HepG2 (cell line): ENCODE measurements around the gene METRN. TPM values are rescaled to one million over a fixed set of nuclear protein-coding genes. Genes with fewer than 3 reads are reported as not detected.

ENCODE experiments used
- CEBPZ ChIP-seq: IDR thresholded peaks from 2 replicates; pipeline ENCODE4 v1.6.1; 2012; ENCODE audit warnings: low read length, improper control_type of control experiment
- HNF1B ChIP-seq: sonication (generic); formaldehyde crosslinking; IDR thresholded peaks from 2 replicates; pipeline ENCODE4 v1.5.1; 2020; ENCODE audit warnings: mild to moderate bottlenecking, moderate library complexity, missing genetic modification reagents
- NR0B2 ChIP-seq: sonication (generic); formaldehyde crosslinking; IDR thresholded peaks from 2 replicates; pipeline ENCODE4 v1.4.0; 2020; ENCODE audit warnings: mild to moderate bottlenecking, missing genetic modification reagents
- PHF21A ChIP-seq: sonication (generic); formaldehyde crosslinking; IDR thresholded peaks from 2 replicates; pipeline ENCODE4 v1.5.0; 2020; ENCODE audit warnings: mild to moderate bottlenecking, missing genetic modification reagents
- ZBTB34 ChIP-seq: sonication (generic); formaldehyde crosslinking; IDR thresholded peaks from 2 replicates; pipeline ENCODE4 v1.8.0; 2022; ENCODE audit warnings: mild to moderate bottlenecking, missing genetic modification reagents
- ZNF644 ChIP-seq: IDR thresholded peaks from 2 replicates; pipeline ENCODE4 v1.6.1; 2016; ENCODE audit warnings: low read depth
- polyA plus RNA-seq, 8 experiments: library from polyadenylated mRNA; depleted of rRNA in 3 of 8; stranded (reverse) in 7 of 8; unstranded in 1 of 8; fragments of >200 nt; fragmentation: Illumina TruSeq in 4 of 8; extraction: Trizol in 4 of 8; gene quantifications; 2 replicates each; pipeline versions ENCODE4 v1.2.1 to v1.2.3, GENCODE V29; 2011 to 2016; ENCODE audit warnings: low read depth in 4 of 8, missing spikeins in 1 of 8, mixed read lengths in 1 of 8; ENCODE audit not compliant: insufficient read depth in 1 of 8
- total RNA-seq, 5 experiments: library from RNA; depleted of rRNA; stranded (reverse); fragments of >200 nt; fragmentation: Illumina TruSeq; extraction: Trizol; gene quantifications; 2 replicates each; pipeline ENCODE4 v1.2.3, GENCODE V29; 2016; ENCODE audit warnings: low read depth in 1 of 5

The METRN gene
- total and polyA plus RNA-seq, 2 of the 13 experiments (the other 11 are each of a cell fraction or from before 2014, with no cell fraction given): 25.5 to 46.1 TPM

GRCh38 chr16:754656-755055 is 39.7 kb downstream of the METRN start (continued):
- TF ChIP-seq HNF1B (CRISPR knock-in tag): no peak
- TF ChIP-seq NR0B2 (CRISPR knock-in tag): no peak
- TF ChIP-seq CEBPZ: no peak
- no peak for TF ChIP-seq ZBTB34
- TF ChIP-seq ZNF644: no peak
- no peak for TF ChIP-seq PHF21A
- TF ChIP-seq, all 625 proteins: peak for 0
